DOHH2 (cell line): ENCODE data around the gene ARHGEF4.

Source experiments
- H3F3A ChIP-seq: fragments of 200-600 bp; sonication (generic), shearing (Covaris generic); 2 replicates; pipeline ENCODE4 v1.6.0; 2016; ENCODE audit warnings: antibody characterized with exemption, mild to moderate bottlenecking; ENCODE audit not compliant: control insufficient read depth, insufficient read depth
- H3K27ac ChIP-seq: fragments of 200-600 bp; sonication (generic); 2 replicates; pipeline ENCODE4 v1.5.1; 2014; ENCODE audit warnings: low read depth, mild to moderate bottlenecking, low read length, moderate library complexity
- H3K27me3 ChIP-seq: fragments of 200-600 bp; sonication (generic); 2 replicates; pipeline ENCODE4 v1.6.1; 2014; ENCODE audit warnings: mild to moderate bottlenecking, low read length, mixed read lengths; ENCODE audit not compliant: control insufficient read depth
- H3K36me3 ChIP-seq: fragments of 200-600 bp; sonication (generic); 2 replicates; pipeline ENCODE4 v1.6.1; 2014; ENCODE audit warnings: mild to moderate bottlenecking, low read length, moderate library complexity, mixed read lengths; ENCODE audit not compliant: control insufficient read depth
- H3K4me1 ChIP-seq: fragments of 200-600 bp; sonication (generic); 2 replicates; pipeline ENCODE4 v1.6.1; 2014; ENCODE audit warnings: mild to moderate bottlenecking, low read length, mixed read lengths; ENCODE audit not compliant: control insufficient read depth
- H3K4me2 ChIP-seq: fragments of 200-600 bp; sonication (generic); 2 replicates; pipeline ENCODE4 v1.6.0; 2014; ENCODE audit warnings: mild to moderate bottlenecking, low read length, moderate library complexity
- H3K4me3 ChIP-seq: fragments of 200-600 bp; sonication (generic); 2 replicates; pipeline ENCODE4 v1.5.1; 2014; ENCODE audit warnings: mild to moderate bottlenecking, low read length, mixed read lengths
- H3K79me2 ChIP-seq: fragments of 200-600 bp; sonication (generic); 2 replicates; pipeline ENCODE4 v1.6.1; 2014; ENCODE audit warnings: mild to moderate bottlenecking, low read length, mixed read lengths; ENCODE audit not compliant: control insufficient read depth
- H3K9me2 ChIP-seq: fragments of 200-600 bp; sonication (generic); replicated peaks from 2 replicates; pipeline ENCODE4 v1.6.1; 2014; ENCODE audit warnings: mild to moderate bottlenecking, low read length, mixed read lengths; ENCODE audit not compliant: control insufficient read depth
- H3K9me3 ChIP-seq: fragments of 200-600 bp; sonication (generic); 2 replicates; pipeline ENCODE4 v1.6.1; 2014; ENCODE audit warnings: antibody characterized with exemption, low read length, mixed read lengths; ENCODE audit not compliant: control insufficient read depth, insufficient read depth
- H4K20me1 ChIP-seq: fragments of 200-600 bp; sonication (generic); 2 replicates; pipeline ENCODE4 v1.6.0; 2014; ENCODE audit warnings: low read depth, mild to moderate bottlenecking, antibody characterized with exemption, low read length, moderate library complexity; ENCODE audit not compliant: control insufficient read depth, insufficient read depth
- CTCF ChIP-seq: fragments of 200-600 bp; sonication (generic); IDR thresholded peaks from one replicate; pipeline ENCODE4 v1.5.1; 2014; ENCODE audit warnings: antibody characterized with exemption, mild to moderate bottlenecking, low read depth, low read length; ENCODE audit not compliant: poor library complexity, severe bottlenecking
- EZH2phosphoT487 ChIP-seq: fragments of 200-600 bp; sonication (generic); IDR thresholded peaks from 2 replicates; pipeline ENCODE4 v1.6.1; 2017; ENCODE audit warnings: borderline replicate concordance, mild to moderate bottlenecking, antibody characterized with exemption, low read length, moderate library complexity, mixed read lengths

Gene ARHGEF4

DNA sequence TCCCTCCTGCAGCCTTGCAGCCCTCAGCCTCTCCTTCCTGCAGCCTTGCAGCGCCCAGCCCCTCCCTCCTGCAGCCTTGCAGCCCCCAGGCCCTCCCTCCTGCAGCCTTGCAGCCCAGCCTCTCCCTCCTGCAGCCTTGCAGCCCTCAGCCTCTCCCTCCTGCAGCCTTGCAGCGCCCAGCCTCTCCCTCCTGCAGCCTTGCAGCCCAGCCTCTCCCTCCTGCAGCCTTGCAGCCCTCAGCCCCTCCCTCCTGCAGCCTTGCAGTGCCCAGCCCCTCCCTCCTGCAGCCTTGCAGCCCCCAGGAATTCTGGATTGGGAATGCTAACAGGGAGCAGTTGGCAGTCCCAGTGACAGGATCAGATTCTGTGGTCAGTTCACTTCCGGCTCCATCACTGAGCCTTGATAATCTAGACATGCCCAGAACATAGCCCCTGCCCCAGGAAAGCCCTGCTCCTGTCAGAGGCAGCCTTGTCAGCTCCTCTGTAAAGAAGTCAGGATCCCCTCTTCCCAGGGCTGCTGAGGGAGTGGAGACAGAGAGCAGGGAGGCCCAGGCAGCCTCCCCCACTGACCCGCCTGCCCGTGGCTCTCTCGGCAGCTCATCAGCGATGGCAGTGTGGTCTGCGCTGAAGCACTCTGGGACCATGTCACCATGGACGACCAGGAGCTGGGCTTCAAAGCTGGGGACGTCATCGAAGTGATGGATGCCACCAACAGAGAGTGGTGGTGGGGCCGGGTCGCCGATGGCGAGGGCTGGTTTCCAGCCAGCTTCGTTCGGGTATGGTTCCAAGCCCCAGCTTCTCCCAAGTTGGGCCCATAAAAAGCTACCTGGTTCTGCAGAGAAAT lies 201.8 kb downstream of the ARHGEF4 start:
- Histone ChIP-seq H3K9me3 (no peaks in the 10 kb centered on the region), H3K4me2 (no peak overlapping the region), H3K27ac (no peak overlapping the region), H3K79me2 (no peaks in the 10 kb centered on the region), H3K36me3 (no peaks in the 10 kb centered on the region), H4K20me1 (no peaks in the 10 kb centered on the region), H3K4me3 (no peak overlapping the region), H3K27me3 (no peaks in the 10 kb centered on the region), H3K4me1 (no peaks in the 10 kb centered on the region), H3K9me2 (no peaks in the 10 kb centered on the region), H3F3A (no peaks in the 10 kb centered on the region)
- no peak for TF ChIP-seq CTCF

DNA sequence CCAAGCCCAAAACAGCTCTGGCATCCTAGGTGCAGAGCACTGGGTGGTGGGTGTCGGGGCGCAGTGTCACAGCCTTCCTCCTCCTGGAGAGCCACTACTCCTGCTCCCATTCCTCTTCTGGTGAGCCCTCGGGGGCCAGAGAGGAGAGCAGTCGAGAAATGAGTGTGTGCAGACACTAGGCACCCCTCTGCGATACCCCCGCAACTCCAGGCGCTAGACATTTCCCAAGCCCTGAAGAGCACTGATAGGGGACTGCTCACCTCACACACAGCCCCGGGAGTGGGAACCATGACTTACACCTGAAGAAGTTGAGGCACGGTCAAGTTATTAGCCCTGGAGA lies 202.4 kb downstream of the ARHGEF4 start:
- H3K27me3 ChIP-seq: no peaks in the 10 kb centered on the region
- no peaks in the 10 kb centered on the region for H3K4me1 ChIP-seq
- H3K36me3 ChIP-seq: no peaks in the 10 kb centered on the region
- H3K27ac ChIP-seq: no peak overlapping the region
- no peak overlapping the region for H3K4me2 ChIP-seq
- H3K9me3 ChIP-seq: no peaks in the 10 kb centered on the region
- TF ChIP-seq EZH2phosphoT487 (no peak), CTCF (no peak)
- no peaks in the 10 kb centered on the region for H3K9me2 ChIP-seq
- no peak overlapping the region for H3K4me3 ChIP-seq
- no peaks in the 10 kb centered on the region for H4K20me1 ChIP-seq
- H3K79me2 ChIP-seq: no peaks in the 10 kb centered on the region
- H3F3A ChIP-seq: no peaks in the 10 kb centered on the region

GRCh38 chr2:131039535-131039907 lies 202.8 kb downstream of the ARHGEF4 start:
- H3K27me3 ChIP-seq: no peaks in the 10 kb centered on the region
- no peak overlapping the region for H3K4me2 ChIP-seq
- H3K9me3 ChIP-seq: no peaks in the 10 kb centered on the region
- H3K36me3 ChIP-seq: no peaks in the 10 kb centered on the region
- no peaks in the 10 kb centered on the region for H3K79me2 ChIP-seq
- H3F3A ChIP-seq: no peaks in the 10 kb centered on the region
- no peak overlapping the region for H3K4me3 ChIP-seq
- H3K4me1 ChIP-seq: no peaks in the 10 kb centered on the region
- TF ChIP-seq EZH2phosphoT487 (no peak), CTCF (no peak)
- H3K9me2 ChIP-seq: no peaks in the 10 kb centered on the region
- H3K27ac ChIP-seq: no peak overlapping the region
- H4K20me1 ChIP-seq: no peaks in the 10 kb centered on the region
